Islet precursor cell (in vitro differentiated cells): ENCODE results near the gene CACNA1F.
A peak's percentile ranks its signal among the peaks of the same experiment; 100 is the strongest.

Source experiments
- DNase-seq: peaks from one replicate; pipeline ENCODE4 v3.0.0-alpha.2; 2018

The CACNA1F gene

GRCh38 chrX:49257074-49257790, 24.1 kb upstream of the CACNA1F start:
- no peak for DNase-seq

GRCh38 chrX:49256268-49256995, 23.3 kb upstream of the CACNA1F start:
- no peak for DNase-seq

GRCh38 chrX:49254639-49255038, 21.5 kb upstream of the CACNA1F start:
- DNase-seq = no peak

GRCh38 chrX:49251325-49251724, 18.2 kb upstream of the CACNA1F start:
- DNase-seq = no peak

GRCh38 chrX:49250578-49250977, 17.4 kb upstream of the CACNA1F start:
- DNase-seq = no peak

GRCh38 chrX:49250066-49250465, 16.9 kb upstream of the CACNA1F start:
- no peak for DNase-seq

GRCh38 chrX:49249616-49250015, 16.5 kb upstream of the CACNA1F start:
- no peak for DNase-seq

- no peak for DNase-seq
Measured at GRCh38 chrX:49249071-49249470, 15.9 kb upstream of the CACNA1F start.

GRCh38 chrX:49247916-49248811, 15.0 kb upstream of the CACNA1F start:
- DNase-seq = no peak

GRCh38 chrX:49247346-49247745, 14.2 kb upstream of the CACNA1F start:
- DNase-seq = no peak

GRCh38 chrX:49246541-49246940, 13.4 kb upstream of the CACNA1F start:
- DNase-seq = no peak

- DNase-seq = no peak
Measured at GRCh38 chrX:49244207-49244606, 11.1 kb upstream of the CACNA1F start.

- no peak for DNase-seq
Measured at GRCh38 chrX:49243166-49243565, 10.0 kb upstream of the CACNA1F start.

GRCh38 chrX:49242545-49243066, 9.5 kb upstream of the CACNA1F start:
- no peak for DNase-seq

GRCh38 chrX:49238735-49239134, 5.6 kb upstream of the CACNA1F start:
- no peak for DNase-seq

GRCh38 chrX:49237060-49237459, 3.9 kb upstream of the CACNA1F start:
- DNase-seq = no peak

GRCh38 chrX:49233887-49234555, 881 bp upstream of the CACNA1F start:
- DNase-seq = no peak

- DNase-seq = no peak
Measured at GRCh38 chrX:49232525-49232924, 615 bp downstream of the CACNA1F start.

GRCh38 chrX:49231333-49232000, 1.7 kb downstream of the CACNA1F start:
- DNase-seq = no peak

GRCh38 chrX:49230500-49231232, 2.5 kb downstream of the CACNA1F start:
- DNase-seq = peak; percentile 80

GRCh38 chrX:49228185-49228584, 5.0 kb downstream of the CACNA1F start:
- DNase-seq = no peak
